ENCODE data around the gene ERC2.

Gene ERC2

GRCh38 chr3:55724407-55724784, 743.9 kb downstream of the ERC2 start:
- Histone ChIP-seq H3K4me3 (ENCODE audit: low read depth, low read length) (no peak overlapping the region), H3K9me3 (ENCODE audit: severe bottlenecking) (no peaks in the 10 kb centered on the region), H3K36me3 (no peaks in the 10 kb centered on the region), H3K27me3 (ENCODE audit: insufficient read depth, low read depth, severe bottlenecking) (no peaks in the 10 kb centered on the region), H3K27ac (no peak overlapping the region)
- no peak for DNase-seq
- TF ChIP-seq CTCF (IDR thresholded peaks at IDR 0.05; ENCODE audit: low read depth, low read length), result no peak

GRCh38 chr3:55723653-55724406, 744.4 kb downstream of the ERC2 start:
- H3K4me3 ChIP-seq (ENCODE audit: low read depth, low read length), result no peak overlapping the region
- H3K9me3 ChIP-seq (ENCODE audit: severe bottlenecking), result no peaks in the 10 kb centered on the region
- TF ChIP-seq CTCF (IDR thresholded peaks at IDR 0.05; ENCODE audit: low read depth, low read length), result no peak
- H3K27ac ChIP-seq, result no peak overlapping the region
- H3K27me3 ChIP-seq (ENCODE audit: insufficient read depth, low read depth, severe bottlenecking), result no peaks in the 10 kb centered on the region
- no peaks in the 10 kb centered on the region for H3K36me3 ChIP-seq
- no peak for DNase-seq

- H3K27ac ChIP-seq, result no peak overlapping the region
- no peaks in the 10 kb centered on the region for H3K9me3 ChIP-seq (ENCODE audit: severe bottlenecking)
- no peak overlapping the region for H3K4me3 ChIP-seq (ENCODE audit: low read depth, low read length)
- TF ChIP-seq CTCF (IDR thresholded peaks at IDR 0.05; ENCODE audit: low read depth, low read length), result peak; percentile 66
- DNase-seq, result peak; percentile 46
- no peaks in the 10 kb centered on the region for H3K36me3 ChIP-seq
- no peaks in the 10 kb centered on the region for H3K27me3 ChIP-seq (ENCODE audit: insufficient read depth, low read depth, severe bottlenecking)
Measured at GRCh38 chr3:55721716-55722484, 746.4 kb downstream of the ERC2 start.

- H3K9me3 ChIP-seq (ENCODE audit: severe bottlenecking), result no peaks in the 10 kb centered on the region
- H3K27me3 ChIP-seq (ENCODE audit: insufficient read depth, low read depth, severe bottlenecking), result no peaks in the 10 kb centered on the region
- no peaks in the 10 kb centered on the region for H3K36me3 ChIP-seq
- peak; percentile 49 for TF ChIP-seq CTCF (IDR thresholded peaks at IDR 0.05; ENCODE audit: low read depth, low read length)
- no peak for DNase-seq
- no peak overlapping the region for H3K27ac ChIP-seq
- H3K4me3 ChIP-seq (ENCODE audit: low read depth, low read length), result no peak overlapping the region
Measured at GRCh38 chr3:55720614-55721013, 747.7 kb downstream of the ERC2 start.

GRCh38 chr3:55719508-55719907, 748.8 kb downstream of the ERC2 start:
- no peak overlapping the region for H3K4me3 ChIP-seq (ENCODE audit: low read depth, low read length)
- no peak overlapping the region for H3K27ac ChIP-seq
- no peak for TF ChIP-seq CTCF (IDR thresholded peaks at IDR 0.05; ENCODE audit: low read depth, low read length)
- H3K36me3 ChIP-seq, result no peaks in the 10 kb centered on the region
- DNase-seq, result no peak
- no peaks in the 10 kb centered on the region for H3K27me3 ChIP-seq (ENCODE audit: insufficient read depth, low read depth, severe bottlenecking)
- H3K9me3 ChIP-seq (ENCODE audit: severe bottlenecking), result no peaks in the 10 kb centered on the region

Measured in WERI-Rb-1 (cell line).